Gastrocnemius medialis (tissue), 4 donors: Measurements from ENCODE around the gene FBXL5.

ENCODE experiments used
- POLR2A ChIP-seq, 2 donors: fragments of 450-650 bp; IDR thresholded peaks; one replicate each; pipeline ENCODE4 v1.6.1; 2017; ENCODE audit warnings: antibody characterized with exemption in 2 of 2, mild to moderate bottlenecking in 2 of 2, moderate library complexity in 2 of 2
- TF ChIP-seq, protein P1 (sequence below), 5 experiments: fragments of 450-650 bp in 3 of 5; fragments of 200-600 bp in 2 of 5; sonication (generic) in 2 of 5; IDR thresholded peaks in 4 of 5; conservative IDR thresholded peaks in 1 of 5; 1 replicate in 4 of 5; 2 replicates in 1 of 5; pipeline ENCODE4 v1.5.1; 2016 to 2019; ENCODE audit warnings: antibody characterized with exemption in 5 of 5, mild to moderate bottlenecking in 3 of 5, moderate library complexity in 3 of 5

DNA sequence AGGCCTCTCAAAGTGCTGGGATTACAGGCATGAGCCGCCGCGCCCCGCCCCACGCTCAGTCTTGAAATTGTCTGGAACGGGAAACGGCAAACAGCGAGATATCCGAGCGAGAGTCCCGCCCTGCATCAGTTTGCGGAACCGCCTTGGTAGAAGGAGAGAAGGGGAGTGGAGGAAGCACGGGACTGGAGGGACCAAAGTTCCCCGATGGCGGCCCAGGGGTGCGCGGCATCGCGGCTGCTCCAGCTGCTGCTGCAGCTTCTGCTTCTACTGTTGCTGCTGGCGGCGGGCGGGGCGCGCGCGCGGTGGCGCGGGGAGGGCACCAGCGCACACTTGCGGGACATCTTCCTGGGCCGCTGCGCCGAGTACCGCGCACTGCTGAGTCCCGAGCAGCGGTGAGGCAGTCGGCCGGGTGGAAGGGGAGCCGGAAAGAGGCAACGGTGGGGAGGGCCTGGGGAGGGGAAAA is 47.8 kb upstream of the FBXL5 start, which contains the start of gene BST1:
- TF ChIP-seq, protein P1, sequence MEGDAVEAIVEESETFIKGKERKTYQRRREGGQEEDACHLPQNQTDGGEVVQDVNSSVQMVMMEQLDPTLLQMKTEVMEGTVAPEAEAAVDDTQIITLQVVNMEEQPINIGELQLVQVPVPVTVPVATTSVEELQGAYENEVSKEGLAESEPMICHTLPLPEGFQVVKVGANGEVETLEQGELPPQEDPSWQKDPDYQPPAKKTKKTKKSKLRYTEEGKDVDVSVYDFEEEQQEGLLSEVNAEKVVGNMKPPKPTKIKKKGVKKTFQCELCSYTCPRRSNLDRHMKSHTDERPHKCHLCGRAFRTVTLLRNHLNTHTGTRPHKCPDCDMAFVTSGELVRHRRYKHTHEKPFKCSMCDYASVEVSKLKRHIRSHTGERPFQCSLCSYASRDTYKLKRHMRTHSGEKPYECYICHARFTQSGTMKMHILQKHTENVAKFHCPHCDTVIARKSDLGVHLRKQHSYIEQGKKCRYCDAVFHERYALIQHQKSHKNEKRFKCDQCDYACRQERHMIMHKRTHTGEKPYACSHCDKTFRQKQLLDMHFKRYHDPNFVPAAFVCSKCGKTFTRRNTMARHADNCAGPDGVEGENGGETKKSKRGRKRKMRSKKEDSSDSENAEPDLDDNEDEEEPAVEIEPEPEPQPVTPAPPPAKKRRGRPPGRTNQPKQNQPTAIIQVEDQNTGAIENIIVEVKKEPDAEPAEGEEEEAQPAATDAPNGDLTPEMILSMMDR (IDR thresholded peaks at IDR 0.05 in 4 of 5, conservative IDR thresholded peaks at IDR 0.05 in 1 of 5): no peak
- no peak for TF ChIP-seq POLR2A (IDR thresholded peaks at IDR 0.05)
